Erythroblast (primary cell): Measurements from ENCODE around the gene TXNL1.

Experiments
- GATA1 ChIP-seq: IDR thresholded peaks from 2 replicates; pipeline ENCODE4 v1.6.1; 2011; ENCODE audit warnings: low read depth, mild to moderate bottlenecking, control low read depth, low read length, moderate library complexity
- POLR2A ChIP-seq: IDR thresholded peaks from 2 replicates; pipeline ENCODE4 v1.6.1; 2011; ENCODE audit warnings: mild to moderate bottlenecking, low read length

- TF ChIP-seq POLR2A = no peak
- no peak for TF ChIP-seq GATA1
These were observed 38.2 kb upstream of the TXNL1 start for GRCh38 chr18:56676639-56677038.
